Measurements from ENCODE around the gene COL25A1. TPM values are rescaled to one million over a fixed set of nuclear protein-coding genes. Genes with fewer than 3 reads are reported as not detected.

The COL25A1 gene
- total RNA-seq, 1 donor from 2014 or later = 0.75 TPM

GRCh38 chr4:109185951-109186350 lies 116.5 kb downstream of the COL25A1 start:
- ATAC-seq (no peak), DNase-seq (no peak)
- Histone ChIP-seq H3K4me3 (no peak overlapping the region), H3K27me3 (no peaks in the 10 kb centered on the region), H3K27ac (no peak overlapping the region), H3K4me1 (no peaks in the 10 kb centered on the region), H3K36me3 (no peaks in the 10 kb centered on the region), H3K9me3 (no peaks in the 10 kb centered on the region)
- intact Hi-C loops (cut with DNase I) = no loop called here
- TF ChIP-seq CTCF (IDR thresholded peaks at IDR 0.05) = no peak

GRCh38 chr4:109185548-109185947 lies 116.9 kb downstream of the COL25A1 start:
- TF ChIP-seq CTCF (IDR thresholded peaks at IDR 0.05) = no peak
- H3K4me3 ChIP-seq = no peak overlapping the region

GRCh38 chr4:109184491-109184961 lies 117.9 kb downstream of the COL25A1 start:
- Histone ChIP-seq H3K9me3 (no peaks in the 10 kb centered on the region), H3K4me3 (no peak overlapping the region), H3K36me3 (no peaks in the 10 kb centered on the region), H3K27ac (no peak overlapping the region), H3K27me3 (no peaks in the 10 kb centered on the region), H3K4me1 (no peaks in the 10 kb centered on the region)
- intact Hi-C loops (cut with DNase I) = no loop called here
- peak; percentile 61 for ATAC-seq
- no peak for DNase-seq
- no peak for TF ChIP-seq CTCF (IDR thresholded peaks at IDR 0.05)

More at GRCh38 chr4:109185548-109185947, 116.9 kb downstream of the COL25A1 start:
- intact Hi-C loops (cut with DNase I) = no loop called here
- Histone ChIP-seq H3K9me3 (no peaks in the 10 kb centered on the region), H3K27me3 (no peaks in the 10 kb centered on the region), H3K36me3 (no peaks in the 10 kb centered on the region), H3K27ac (no peak overlapping the region), H3K4me1 (no peaks in the 10 kb centered on the region)
- no peak for ATAC-seq
- no peak for DNase-seq

GRCh38 chr4:109183931-109184490 lies 118.4 kb downstream of the COL25A1 start:
- no peak for TF ChIP-seq CTCF (IDR thresholded peaks at IDR 0.05)
- no peaks in the 10 kb centered on the region for H3K27me3 ChIP-seq
- H3K27ac ChIP-seq = no peak overlapping the region
- H3K36me3 ChIP-seq = no peaks in the 10 kb centered on the region
- no peak overlapping the region for H3K4me3 ChIP-seq
- ATAC-seq (no peak), DNase-seq (no peak)
- intact Hi-C loops (cut with DNase I) = no loop called here
- no peaks in the 10 kb centered on the region for H3K9me3 ChIP-seq
- H3K4me1 ChIP-seq = no peaks in the 10 kb centered on the region

GRCh38 chr4:109182696-109183095 lies 119.8 kb downstream of the COL25A1 start:
- no peaks in the 10 kb centered on the region for H3K9me3 ChIP-seq
- H3K27me3 ChIP-seq = no peaks in the 10 kb centered on the region
- no peak for TF ChIP-seq CTCF (IDR thresholded peaks at IDR 0.05)
- H3K36me3 ChIP-seq = no peaks in the 10 kb centered on the region
- DNase-seq (no peak), ATAC-seq (no peak)
- H3K4me3 ChIP-seq = no peak overlapping the region
- intact Hi-C loops (cut with DNase I) = no loop called here
- no peak overlapping the region for H3K27ac ChIP-seq
- no peaks in the 10 kb centered on the region for H3K4me1 ChIP-seq

GRCh38 chr4:109179061-109179460 lies 123.4 kb downstream of the COL25A1 start:
- ATAC-seq = no peak
- no peak for DNase-seq
- no peak for TF ChIP-seq CTCF (IDR thresholded peaks at IDR 0.05)

More at GRCh38 chr4:109179061-109179460, 123.4 kb downstream of the COL25A1 start:
- no peaks in the 10 kb centered on the region for H3K4me1 ChIP-seq
- no peak overlapping the region for H3K4me3 ChIP-seq
- no peaks in the 10 kb centered on the region for H3K36me3 ChIP-seq
- intact Hi-C loops (cut with DNase I) = no loop called here
- H3K9me3 ChIP-seq = no peaks in the 10 kb centered on the region
- no peak overlapping the region for H3K27ac ChIP-seq
- H3K27me3 ChIP-seq = no peaks in the 10 kb centered on the region
